GM12875 (cell line): ENCODE measurements around the gene LILRA2.

Experiments used
- H3K4me3 ChIP-seq: one replicate; pipeline ENCODE4 v1.5.1; 2011; ENCODE audit warnings: low read depth, low read length, control low read depth
- CTCF ChIP-seq: IDR thresholded peaks from 2 replicates; pipeline ENCODE4 v1.5.1; 2011; ENCODE audit warnings: low read depth, mild to moderate bottlenecking, control low read depth, inconsistent platforms, low read length, moderate library complexity, borderline replicate concordance; ENCODE audit not compliant: insufficient read depth

Gene LILRA2

DNA sequence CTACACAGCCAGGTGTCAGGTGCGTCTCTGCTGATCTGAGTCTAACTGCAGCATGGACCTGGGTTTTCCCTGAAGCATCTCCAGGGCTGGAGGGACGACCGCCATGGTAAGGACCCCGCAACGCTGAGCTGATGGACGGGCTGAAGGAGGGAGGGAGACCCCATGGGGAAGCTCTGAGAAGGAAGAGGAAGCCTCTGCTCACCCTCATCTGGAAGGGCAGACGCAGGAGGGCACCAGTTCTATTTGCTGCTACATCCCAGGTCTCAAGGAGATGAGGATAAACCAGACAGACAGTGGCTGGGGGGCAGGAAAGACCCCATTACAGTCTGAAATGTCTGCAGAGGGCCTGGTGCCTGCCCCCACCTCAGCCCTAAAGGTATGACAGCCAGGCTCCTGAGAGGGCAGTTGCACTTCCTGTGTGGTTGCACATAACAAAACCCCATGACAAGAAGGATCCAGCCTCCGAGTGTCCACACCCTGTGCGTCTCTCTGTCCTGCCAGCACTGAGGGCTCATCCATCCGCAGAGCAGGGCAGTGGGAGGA is at the start of gene LILRA2:
TSS of gene LILRA2 (plus strand) at position 461 of the 543 bp plus-strand sequence. CDS start 89 bp downstream, outside the sequence.
- no peak for TF ChIP-seq CTCF

DNA sequence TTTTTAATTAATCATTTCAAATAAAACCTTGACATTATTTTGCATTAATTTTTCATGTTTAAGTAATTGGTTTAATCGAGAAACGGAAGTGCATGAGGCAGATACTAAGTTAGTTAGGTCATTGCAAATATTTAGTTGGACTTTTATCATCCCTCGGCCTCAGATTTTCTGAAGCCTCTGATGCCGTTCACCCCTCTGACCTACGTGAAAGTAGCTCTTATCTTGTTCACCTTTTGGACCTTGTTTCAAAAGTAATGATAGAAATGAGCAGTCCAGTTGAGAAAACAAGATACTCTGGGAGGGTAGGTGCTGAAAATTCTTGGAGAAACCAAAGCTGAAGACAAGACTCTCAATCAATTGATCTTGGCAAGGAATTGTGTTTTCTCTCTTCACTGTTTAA is 48.0 kb upstream of the LILRA2 start:
- no peak for TF ChIP-seq CTCF
- no peak overlapping the region for H3K4me3 ChIP-seq

More for the DNA sequence above, at the start of gene LILRA2:
- H3K4me3 ChIP-seq, result peak within 1 kb of the TSS; percentile 37

GRCh38 chr19:54526972-54527371 is 46.6 kb upstream of the LILRA2 start:
- no peak for TF ChIP-seq CTCF
- H3K4me3 ChIP-seq, result no peak overlapping the region

GRCh38 chr19:54530866-54531265 is 42.7 kb upstream of the LILRA2 start:
- TF ChIP-seq CTCF, result no peak
- H3K4me3 ChIP-seq, result no peak overlapping the region

DNA sequence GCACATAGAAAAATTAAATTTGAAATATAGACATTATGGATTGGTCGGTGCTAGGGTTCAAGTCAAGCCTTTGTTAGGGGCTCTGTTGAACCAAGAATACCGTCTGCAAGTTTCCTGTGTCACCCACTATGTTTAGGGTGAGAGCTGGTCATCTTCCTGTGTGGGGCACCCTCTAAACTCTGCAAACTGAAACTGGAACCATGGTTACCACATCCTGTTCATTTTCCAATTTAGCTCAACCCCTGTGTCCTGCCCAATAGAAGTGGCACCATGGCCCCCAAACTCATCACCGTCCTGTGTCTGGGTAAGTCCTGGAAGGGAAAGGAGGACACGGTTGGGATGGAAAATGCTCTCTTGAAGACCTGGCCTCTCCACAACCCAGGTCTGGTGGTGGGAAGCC is 41.1 kb upstream of the LILRA2 start:
- H3K4me3 ChIP-seq, result peak overlapping the region; percentile 41
- TF ChIP-seq CTCF, result no peak

DNA sequence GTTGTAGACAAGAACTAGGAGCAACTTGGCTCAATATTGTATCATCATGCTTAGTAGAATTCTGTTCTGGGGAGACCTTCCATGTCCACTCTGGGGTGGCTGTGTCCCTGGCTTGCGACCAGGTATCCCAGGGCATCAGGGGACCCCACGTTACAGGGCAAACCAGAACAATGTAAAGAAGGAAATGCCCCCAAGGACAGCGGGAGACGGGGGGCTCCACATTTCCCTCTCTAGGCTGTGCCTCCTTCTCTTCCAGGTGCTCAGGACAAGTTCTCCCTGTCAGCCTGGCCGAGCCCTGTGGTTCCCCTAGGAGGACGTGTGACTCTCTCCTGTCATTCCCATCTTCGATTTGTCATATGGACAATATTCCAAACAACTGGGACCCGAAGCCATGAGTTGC is 40.1 kb upstream of the LILRA2 start:
- peak overlapping the region; percentile 41 for H3K4me3 ChIP-seq
- TF ChIP-seq CTCF, result no peak

DNA sequence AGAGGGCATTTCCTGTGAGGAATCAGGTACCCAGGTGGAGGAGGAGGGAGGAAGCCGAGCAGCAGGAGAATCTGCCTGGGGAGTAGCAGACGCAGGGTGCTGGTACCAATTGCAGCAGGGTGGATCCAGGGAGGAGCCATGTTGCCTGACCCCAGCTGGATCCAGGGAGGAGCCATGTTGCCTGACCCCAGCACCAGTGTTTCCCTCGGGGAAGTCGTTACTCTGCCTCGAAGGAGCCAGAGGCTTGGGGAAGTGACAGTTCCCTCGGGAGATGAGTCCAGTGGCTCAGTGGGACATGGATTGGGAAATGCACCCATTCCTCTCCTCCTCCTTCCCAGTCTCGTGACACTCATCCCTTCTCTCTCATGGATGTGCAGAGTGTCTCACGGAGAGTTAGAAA is 39.4 kb upstream of the LILRA2 start:
- H3K4me3 ChIP-seq, result no peak overlapping the region
- no peak for TF ChIP-seq CTCF
